ENCODE data around the gene EXOC3L1.

The EXOC3L1 gene

GRCh38 chr16:67179421-67180080 is 10.4 kb downstream of the EXOC3L1 start:
- no peak for DNase-seq (ENCODE audit: low read depth, low spot score)
- ChIA-PET POLR2A (interaction anchor here (0.6 kb wide), 1 partner anchor 237 kb away, joined by 3 read pairs; no protein-coding TSS in a partner anchor), CTCF (interaction anchor here (1.2 kb wide), 1 partner anchor 25 kb away, joined by 4 read pairs; no protein-coding TSS in a partner anchor)
- H3K4me3 ChIP-seq (ENCODE audit: low read depth, low read length) = no peak overlapping the region
- TF ChIP-seq CTCF (IDR thresholded peaks at IDR 0.05; ENCODE audit: insufficient read depth, low read length, missing control alignments) = peak; percentile 11

- DNase-seq (ENCODE audit: low read depth, low spot score) = no peak
- no peak for TF ChIP-seq CTCF (IDR thresholded peaks at IDR 0.05; ENCODE audit: insufficient read depth, low read length, missing control alignments)
- CTCF ChIA-PET = interaction anchor here (1.4 to 10.1 kb wide), 3 partner anchors 7 to 224 kb away, joined by 5 to 110 read pairs (median 7); partner anchors contain the start of gene MATCAP1
- POLR2A ChIA-PET = no interaction called here
- peak overlapping the region; percentile 15 for H3K4me3 ChIP-seq (ENCODE audit: low read depth, low read length)
Measured at GRCh38 chr16:67177743-67178699, 11.9 kb downstream of the EXOC3L1 start.

- CTCF ChIA-PET = interaction anchor here (1.2 to 10.1 kb wide), 6 partner anchors 8 to 222 kb away, joined by 4 to 110 read pairs (median 7); partner anchors contain the start of genes FBXL8, MATCAP1 and TRADD
- DNase-seq (ENCODE audit: low read depth, low spot score) = no peak
- no peak for TF ChIP-seq CTCF (IDR thresholded peaks at IDR 0.05; ENCODE audit: insufficient read depth, low read length, missing control alignments)
- no peak overlapping the region for H3K4me3 ChIP-seq (ENCODE audit: low read depth, low read length)
- POLR2A ChIA-PET = no interaction called here
Measured at GRCh38 chr16:67176662-67177061, 13.3 kb downstream of the EXOC3L1 start.

GRCh38 chr16:67174706-67175231 is 15.2 kb downstream of the EXOC3L1 start:
- peak overlapping the region; percentile 56 for H3K4me3 ChIP-seq (ENCODE audit: low read depth, low read length)
- no peak for DNase-seq (ENCODE audit: low read depth, low spot score)
- no peak for TF ChIP-seq CTCF (IDR thresholded peaks at IDR 0.05; ENCODE audit: insufficient read depth, low read length, missing control alignments)
- ChIA-PET POLR2A (interaction anchor here (0.9 to 1.3 kb wide), 2 partner anchors 14 to 22 kb away, joined by 3 to 8 read pairs; no protein-coding TSS in a partner anchor), CTCF (interaction anchor here (1.2 to 10.1 kb wide), 7 partner anchors 10 to 221 kb away, joined by 3 to 110 read pairs (median 6); partner anchors contain the start of genes FBXL8, MATCAP1 and TRADD)

- TF ChIP-seq CTCF (IDR thresholded peaks at IDR 0.05; ENCODE audit: insufficient read depth, low read length, missing control alignments) = peak; percentile 58
- H3K4me3 ChIP-seq (ENCODE audit: low read depth, low read length) = peak overlapping the region; percentile 56
- ChIA-PET POLR2A (interaction anchor here (0.6 to 1.3 kb wide), 4 partner anchors 13 to 160 kb away, joined by 3 to 8 read pairs (median 4); partner anchors contain the start of gene B3GNT9), CTCF (interaction anchor here (0.9 to 10.1 kb wide), 11 partner anchors 11 to 220 kb away, joined by 3 to 110 read pairs (median 6); partner anchors contain the start of genes FBXL8, MATCAP1 and TRADD)
- no peak for DNase-seq (ENCODE audit: low read depth, low spot score)
Measured at GRCh38 chr16:67173808-67174705, 15.9 kb downstream of the EXOC3L1 start.

Measured in AG04449 (cell line).